Panc1 (cell line): ENCODE data around the gene IQCH. TPM values are rescaled to one million over a fixed set of nuclear protein-coding genes. Genes with fewer than 3 reads are reported as not detected.

Experiments
- ATAC-seq: fragments of 200-7000 bp; cut with Tn5 transposase; 2 replicates; pipeline ENCODE4 v1.9.1; 2020; ENCODE audit warnings: mild to moderate bottlenecking, moderate library complexity
- BruUV-seq: library from RNA; stranded (reverse); fragments of 400-500 nt; replicated peaks from 2 replicates; lab custom pipeline; 2021; lab: Mats Ljungman, UMichigan
- CTCF ChIA-PET: fragments of 300-600 bp; sonication (Branson Sonifier 250); formaldehyde crosslinking; loops from one replicate; lab custom pipeline; 2022; ENCODE audit warnings: antibody characterized with exemption; lab: Charles Lee
- POLR2A ChIA-PET: fragments of 300-600 bp; sonication (Branson Sonifier 250); formaldehyde crosslinking; loops from one replicate; lab custom pipeline; 2022; ENCODE audit warnings: antibody characterized with exemption; lab: Charles Lee
- DNase-seq: peaks from one replicate; pipeline ENCODE4 v3.0.0-alpha.2; 2010; ENCODE audit warnings: low read depth, low spot score
- H3K27ac ChIP-seq: 2 replicates; pipeline ENCODE4 v1.5.1; 2011; ENCODE audit warnings: mild to moderate bottlenecking, low read length, inconsistent platforms
- H3K27me3 ChIP-seq: fragments of 200-500 bp; sonication (Bioruptor generic); 2 replicates; pipeline ENCODE4 v1.6.0; 2014; ENCODE audit warnings: low read length, inconsistent platforms; ENCODE audit not compliant: control insufficient read depth, insufficient read depth
- H3K36me3 ChIP-seq: fragments of 200-500 bp; sonication (Bioruptor generic); 2 replicates; pipeline ENCODE4 v1.5.1; 2014; ENCODE audit warnings: inconsistent platforms, mild to moderate bottlenecking, low read length, moderate library complexity; ENCODE audit not compliant: control insufficient read depth, insufficient read depth
- H3K4me1 ChIP-seq: 2 replicates; pipeline ENCODE4 v1.5.1; 2011; ENCODE audit warnings: inconsistent platforms, mild to moderate bottlenecking, low read length, moderate library complexity; ENCODE audit not compliant: control insufficient read depth, insufficient read depth
- H3K4me3 ChIP-seq, 2 experiments: 2 replicates each; pipeline ENCODE4 v1.5.1; 2011 to 2012; ENCODE audit warnings: low read depth in 2 of 2, low read length in 2 of 2, mild to moderate bottlenecking in 2 of 2, inconsistent platforms in 1 of 2, moderate library complexity in 1 of 2
- H3K9me3 ChIP-seq: fragments of 200-500 bp; sonication (Bioruptor generic); 2 replicates; pipeline ENCODE4 v1.5.1; 2014; ENCODE audit warnings: low read depth, mild to moderate bottlenecking, inconsistent platforms, low read length, moderate library complexity; ENCODE audit not compliant: control insufficient read depth, insufficient read depth
- POLR2AphosphoS5 ChIP-seq: IDR thresholded peaks from 2 replicates; pipeline ENCODE4 v1.6.1; 2012; ENCODE audit warnings: mild to moderate bottlenecking, low read depth, low read length, moderate library complexity
- SIN3A ChIP-seq: IDR thresholded peaks from 2 replicates; pipeline ENCODE4 v1.6.1; 2012; ENCODE audit warnings: low read depth, mild to moderate bottlenecking, low read length, moderate library complexity, borderline replicate concordance; ENCODE audit not compliant: insufficient read depth
- TCF7L2 ChIP-seq: IDR thresholded peaks from 2 replicates; pipeline ENCODE4 v1.6.1; 2011; ENCODE audit warnings: mild to moderate bottlenecking, low read depth, low read length, inconsistent platforms
- in situ Hi-C: cut with HindIII; loops from 2 replicates; pipeline ENCODE4 v1.10.0; 2016; ENCODE audit warnings: low sequenced_read_pairs, low pct_unique_long_range_greater_than_20kb
- intact Hi-C: fragments of 100-400 bp; cut with micrococcal nuclease; formaldehyde crosslinking; loops from one replicate; pipeline ENCODE4 v1.10.0; 2022; ENCODE audit not compliant: unreplicated experiment
- total RNA-seq: library from RNA; stranded (reverse); gene quantifications from one replicate; pipeline ENCODE4 v1.2.1, GENCODE V29; 2021; ENCODE audit not compliant: unreplicated experiment
- TF ChIP-seq, protein P1 (sequence below): fragments of 450-650 bp; IDR thresholded peaks from 2 replicates; pipeline ENCODE4 v1.5.1; 2017; ENCODE audit warnings: mild to moderate bottlenecking
- TF ChIP-seq, protein P2 (sequence below), 2 experiments: IDR thresholded peaks; 2 replicates each; pipeline ENCODE4 v1.6.1; 2011 to 2012; ENCODE audit warnings: low read depth in 2 of 2, control low read depth in 1 of 2, low read length in 1 of 2, mild to moderate bottlenecking in 1 of 2, moderate library complexity in 1 of 2; ENCODE audit not compliant: insufficient read depth in 1 of 2

The IQCH gene
- total RNA-seq, 1 experiment from 2014 or later = 3.9 TPM

DNA sequence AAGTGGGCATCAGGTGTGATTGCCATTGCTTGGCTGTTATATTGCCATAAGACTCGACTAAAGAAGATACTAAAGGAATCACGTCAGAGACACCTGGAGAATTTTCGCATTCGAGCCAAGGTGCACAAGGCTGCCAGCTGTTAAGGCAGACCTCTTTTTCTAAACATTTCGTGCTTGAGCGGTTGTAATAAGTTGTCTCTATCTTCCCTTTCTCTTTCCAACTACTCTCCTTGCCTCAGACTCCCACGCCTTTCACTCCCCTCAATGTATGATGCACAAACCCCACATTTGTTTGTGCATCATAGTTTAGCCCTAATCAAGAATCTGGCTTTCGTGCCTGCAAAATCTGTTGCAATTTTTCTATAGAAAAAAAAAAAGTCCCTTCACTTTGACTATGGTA, 118.0 kb downstream of the IQCH start:
- no peak for DNase-seq

DNA sequence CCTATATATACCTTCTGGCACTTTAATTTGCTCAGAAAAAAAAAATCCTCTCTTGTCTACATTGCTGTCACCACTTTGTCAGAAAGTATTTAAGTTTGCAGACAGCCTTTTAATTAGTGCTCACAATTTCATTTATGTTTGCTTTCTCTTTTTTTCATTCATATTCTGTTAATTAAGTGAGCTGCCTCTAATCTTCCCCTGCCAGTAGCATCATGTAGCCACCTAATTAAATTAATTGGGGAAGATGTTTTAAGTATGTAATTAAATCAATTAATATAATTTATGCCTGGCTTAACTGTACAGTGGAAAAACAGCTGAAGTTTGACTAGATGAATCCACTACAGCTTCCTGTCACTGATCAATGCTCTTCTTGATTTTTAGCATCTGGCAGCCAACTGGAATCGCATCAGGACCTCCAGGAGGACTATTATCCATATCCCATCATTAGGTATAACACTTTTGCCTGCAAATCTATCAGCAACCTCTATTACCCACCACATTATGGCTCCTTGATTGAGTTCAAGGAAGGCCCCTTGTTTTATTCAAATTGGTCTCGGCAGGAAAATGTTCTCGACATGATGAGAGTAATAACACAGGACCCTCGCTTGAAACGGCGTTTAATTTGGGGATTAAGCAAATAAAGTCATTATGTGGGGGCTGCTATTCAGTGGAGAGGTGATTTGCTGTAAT, 118.5 kb downstream of the IQCH start:
- no peak overlapping the region for H3K27ac ChIP-seq
- ChIA-PET POLR2A (interaction anchor here (0.8 kb wide), 1 partner anchor 10 kb away, joined by 3 read pairs; no protein-coding TSS in a partner anchor), CTCF (no interaction called here)
- no peaks in the 10 kb centered on the region for H3K36me3 ChIP-seq
- in situ Hi-C loops = no loop called here
- no peak overlapping the region for H3K4me3 ChIP-seq
- ATAC-seq = no peak
- no TSS peak for BruUV-seq
- no peaks in the 10 kb centered on the region for H3K4me1 ChIP-seq
- intact Hi-C loops = no loop called here
- no peak for DNase-seq
- TF ChIP-seq, protein P1, sequence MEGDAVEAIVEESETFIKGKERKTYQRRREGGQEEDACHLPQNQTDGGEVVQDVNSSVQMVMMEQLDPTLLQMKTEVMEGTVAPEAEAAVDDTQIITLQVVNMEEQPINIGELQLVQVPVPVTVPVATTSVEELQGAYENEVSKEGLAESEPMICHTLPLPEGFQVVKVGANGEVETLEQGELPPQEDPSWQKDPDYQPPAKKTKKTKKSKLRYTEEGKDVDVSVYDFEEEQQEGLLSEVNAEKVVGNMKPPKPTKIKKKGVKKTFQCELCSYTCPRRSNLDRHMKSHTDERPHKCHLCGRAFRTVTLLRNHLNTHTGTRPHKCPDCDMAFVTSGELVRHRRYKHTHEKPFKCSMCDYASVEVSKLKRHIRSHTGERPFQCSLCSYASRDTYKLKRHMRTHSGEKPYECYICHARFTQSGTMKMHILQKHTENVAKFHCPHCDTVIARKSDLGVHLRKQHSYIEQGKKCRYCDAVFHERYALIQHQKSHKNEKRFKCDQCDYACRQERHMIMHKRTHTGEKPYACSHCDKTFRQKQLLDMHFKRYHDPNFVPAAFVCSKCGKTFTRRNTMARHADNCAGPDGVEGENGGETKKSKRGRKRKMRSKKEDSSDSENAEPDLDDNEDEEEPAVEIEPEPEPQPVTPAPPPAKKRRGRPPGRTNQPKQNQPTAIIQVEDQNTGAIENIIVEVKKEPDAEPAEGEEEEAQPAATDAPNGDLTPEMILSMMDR = no peak
- TF ChIP-seq POLR2AphosphoS5 (no peak), SIN3A (no peak), TCF7L2 (no peak)
- TF ChIP-seq, protein P2, sequence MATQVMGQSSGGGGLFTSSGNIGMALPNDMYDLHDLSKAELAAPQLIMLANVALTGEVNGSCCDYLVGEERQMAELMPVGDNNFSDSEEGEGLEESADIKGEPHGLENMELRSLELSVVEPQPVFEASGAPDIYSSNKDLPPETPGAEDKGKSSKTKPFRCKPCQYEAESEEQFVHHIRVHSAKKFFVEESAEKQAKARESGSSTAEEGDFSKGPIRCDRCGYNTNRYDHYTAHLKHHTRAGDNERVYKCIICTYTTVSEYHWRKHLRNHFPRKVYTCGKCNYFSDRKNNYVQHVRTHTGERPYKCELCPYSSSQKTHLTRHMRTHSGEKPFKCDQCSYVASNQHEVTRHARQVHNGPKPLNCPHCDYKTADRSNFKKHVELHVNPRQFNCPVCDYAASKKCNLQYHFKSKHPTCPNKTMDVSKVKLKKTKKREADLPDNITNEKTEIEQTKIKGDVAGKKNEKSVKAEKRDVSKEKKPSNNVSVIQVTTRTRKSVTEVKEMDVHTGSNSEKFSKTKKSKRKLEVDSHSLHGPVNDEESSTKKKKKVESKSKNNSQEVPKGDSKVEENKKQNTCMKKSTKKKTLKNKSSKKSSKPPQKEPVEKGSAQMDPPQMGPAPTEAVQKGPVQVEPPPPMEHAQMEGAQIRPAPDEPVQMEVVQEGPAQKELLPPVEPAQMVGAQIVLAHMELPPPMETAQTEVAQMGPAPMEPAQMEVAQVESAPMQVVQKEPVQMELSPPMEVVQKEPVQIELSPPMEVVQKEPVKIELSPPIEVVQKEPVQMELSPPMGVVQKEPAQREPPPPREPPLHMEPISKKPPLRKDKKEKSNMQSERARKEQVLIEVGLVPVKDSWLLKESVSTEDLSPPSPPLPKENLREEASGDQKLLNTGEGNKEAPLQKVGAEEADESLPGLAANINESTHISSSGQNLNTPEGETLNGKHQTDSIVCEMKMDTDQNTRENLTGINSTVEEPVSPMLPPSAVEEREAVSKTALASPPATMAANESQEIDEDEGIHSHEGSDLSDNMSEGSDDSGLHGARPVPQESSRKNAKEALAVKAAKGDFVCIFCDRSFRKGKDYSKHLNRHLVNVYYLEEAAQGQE (IDR thresholded peaks at IDR 0.05; ENCODE audit: insufficient read depth in 1 of 2, low read depth in 2 of 2, low read length in 1 of 2) = no peak
- H3K27me3 ChIP-seq = no peaks in the 10 kb centered on the region; the same call in 1 of the 2 replicates
- H3K9me3 ChIP-seq = no peaks in the 10 kb centered on the region

More for the DNA sequence above, 118.0 kb downstream of the IQCH start:
- Histone ChIP-seq H3K36me3 (no peaks in the 10 kb centered on the region), H3K27ac (no peak overlapping the region), H3K4me1 (no peaks in the 10 kb centered on the region), H3K9me3 (no peaks in the 10 kb centered on the region), H3K27me3 (no peaks in the 10 kb centered on the region), H3K4me3 (no peak overlapping the region)
- ChIA-PET POLR2A (interaction anchor here (0.8 kb wide), 1 partner anchor 9 kb away, joined by 3 read pairs; no protein-coding TSS in a partner anchor), CTCF (no interaction called here)
- BruUV-seq = no TSS peak
- in situ Hi-C loops = no loop called here
- intact Hi-C loops = no loop called here
- TF ChIP-seq POLR2AphosphoS5 (no peak), TCF7L2 (no peak), SIN3A (no peak)
- TF ChIP-seq, protein P2 (IDR thresholded peaks at IDR 0.05; ENCODE audit: insufficient read depth in 1 of 2, low read depth in 2 of 2, low read length in 1 of 2) = no peak
- TF ChIP-seq, protein P1 = no peak
- no peak for ATAC-seq
